Measurements from ENCODE around the gene DDX6.

Gene DDX6

GRCh38 chr11:118806400-118806799, 15.4 kb upstream of the DDX6 start:
- Histone ChIP-seq H3K4me2 (no peak overlapping the region), H4K20me1 (ENCODE audit: insufficient read depth) (no peaks in the 10 kb centered on the region), H3K27me3 (ENCODE audit: insufficient read depth, low read depth) (no peaks in the 10 kb centered on the region), H2AFZ (ENCODE audit: low read depth) (no peak overlapping the region), H3K4me1 (ENCODE audit: low read depth, poor library complexity, severe bottlenecking) (no peaks in the 10 kb centered on the region), H3K4me3 (IDR thresholded peaks at IDR 0.05; ENCODE audit: insufficient read depth, low read depth, low read length) (no peak overlapping the region), H3K79me2 (ENCODE audit: insufficient read depth, low read depth) (no peaks in the 10 kb centered on the region), H3K36me3 (ENCODE audit: insufficient read depth) (no peaks in the 10 kb centered on the region), H3K9ac (no peak overlapping the region), H3K27ac (no peak overlapping the region)
- TF ChIP-seq, protein P1, sequence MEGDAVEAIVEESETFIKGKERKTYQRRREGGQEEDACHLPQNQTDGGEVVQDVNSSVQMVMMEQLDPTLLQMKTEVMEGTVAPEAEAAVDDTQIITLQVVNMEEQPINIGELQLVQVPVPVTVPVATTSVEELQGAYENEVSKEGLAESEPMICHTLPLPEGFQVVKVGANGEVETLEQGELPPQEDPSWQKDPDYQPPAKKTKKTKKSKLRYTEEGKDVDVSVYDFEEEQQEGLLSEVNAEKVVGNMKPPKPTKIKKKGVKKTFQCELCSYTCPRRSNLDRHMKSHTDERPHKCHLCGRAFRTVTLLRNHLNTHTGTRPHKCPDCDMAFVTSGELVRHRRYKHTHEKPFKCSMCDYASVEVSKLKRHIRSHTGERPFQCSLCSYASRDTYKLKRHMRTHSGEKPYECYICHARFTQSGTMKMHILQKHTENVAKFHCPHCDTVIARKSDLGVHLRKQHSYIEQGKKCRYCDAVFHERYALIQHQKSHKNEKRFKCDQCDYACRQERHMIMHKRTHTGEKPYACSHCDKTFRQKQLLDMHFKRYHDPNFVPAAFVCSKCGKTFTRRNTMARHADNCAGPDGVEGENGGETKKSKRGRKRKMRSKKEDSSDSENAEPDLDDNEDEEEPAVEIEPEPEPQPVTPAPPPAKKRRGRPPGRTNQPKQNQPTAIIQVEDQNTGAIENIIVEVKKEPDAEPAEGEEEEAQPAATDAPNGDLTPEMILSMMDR (conservative IDR thresholded peaks at IDR 0.05; ENCODE audit: low read depth, low read length), result no peak

- no peak overlapping the region for H3K27ac ChIP-seq
- no peaks in the 10 kb centered on the region for H3K27me3 ChIP-seq (ENCODE audit: insufficient read depth, low read depth)
- H3K4me3 ChIP-seq (IDR thresholded peaks at IDR 0.05; ENCODE audit: insufficient read depth, low read depth, low read length), result no peak overlapping the region
- no peak overlapping the region for H3K9ac ChIP-seq
- H3K36me3 ChIP-seq (ENCODE audit: insufficient read depth), result no peaks in the 10 kb centered on the region
- H4K20me1 ChIP-seq (ENCODE audit: insufficient read depth), result no peaks in the 10 kb centered on the region
- H3K4me2 ChIP-seq, result no peak overlapping the region
- TF ChIP-seq, protein P1 (conservative IDR thresholded peaks at IDR 0.05; ENCODE audit: low read depth, low read length), result no peak
- H2AFZ ChIP-seq (ENCODE audit: low read depth), result no peak overlapping the region
- no peaks in the 10 kb centered on the region for H3K4me1 ChIP-seq (ENCODE audit: low read depth, poor library complexity, severe bottlenecking)
- no peaks in the 10 kb centered on the region for H3K79me2 ChIP-seq (ENCODE audit: insufficient read depth, low read depth)
Measured at GRCh38 chr11:118804094-118804493, 13.1 kb upstream of the DDX6 start.

- no peak overlapping the region for H3K9ac ChIP-seq
- no peaks in the 10 kb centered on the region for H3K79me2 ChIP-seq (ENCODE audit: insufficient read depth, low read depth)
- H3K4me1 ChIP-seq (ENCODE audit: low read depth, poor library complexity, severe bottlenecking), result no peaks in the 10 kb centered on the region
- no peak overlapping the region for H3K4me2 ChIP-seq
- H2AFZ ChIP-seq (ENCODE audit: low read depth), result no peak overlapping the region
- no peak overlapping the region for H3K4me3 ChIP-seq (IDR thresholded peaks at IDR 0.05; ENCODE audit: insufficient read depth, low read depth, low read length)
- no peaks in the 10 kb centered on the region for H3K36me3 ChIP-seq (ENCODE audit: insufficient read depth)
- H3K27ac ChIP-seq, result no peak overlapping the region
- TF ChIP-seq, protein P1 (conservative IDR thresholded peaks at IDR 0.05; ENCODE audit: low read depth, low read length), result no peak
- no peaks in the 10 kb centered on the region for H3K27me3 ChIP-seq (ENCODE audit: insufficient read depth, low read depth)
- H4K20me1 ChIP-seq (ENCODE audit: insufficient read depth), result no peaks in the 10 kb centered on the region
Measured at GRCh38 chr11:118799372-118799771, 8.4 kb upstream of the DDX6 start.

GRCh38 chr11:118797510-118797909, 6.5 kb upstream of the DDX6 start:
- no peaks in the 10 kb centered on the region for H3K4me1 ChIP-seq (ENCODE audit: low read depth, poor library complexity, severe bottlenecking)
- no peak overlapping the region for H3K4me3 ChIP-seq (IDR thresholded peaks at IDR 0.05; ENCODE audit: insufficient read depth, low read depth, low read length)
- TF ChIP-seq, protein P1 (conservative IDR thresholded peaks at IDR 0.05; ENCODE audit: low read depth, low read length), result no peak
- H3K9ac ChIP-seq, result no peak overlapping the region
- no peak overlapping the region for H3K4me2 ChIP-seq
- H2AFZ ChIP-seq (ENCODE audit: low read depth), result no peak overlapping the region
- H3K27me3 ChIP-seq (ENCODE audit: insufficient read depth, low read depth), result no peaks in the 10 kb centered on the region
- H3K27ac ChIP-seq, result no peak overlapping the region
- H4K20me1 ChIP-seq (ENCODE audit: insufficient read depth), result no peaks in the 10 kb centered on the region
- no peaks in the 10 kb centered on the region for H3K79me2 ChIP-seq (ENCODE audit: insufficient read depth, low read depth)
- no peaks in the 10 kb centered on the region for H3K36me3 ChIP-seq (ENCODE audit: insufficient read depth)
